Mucosa of descending colon (tissue), 3 donors: ENCODE results near the gene SLC26A6. TPM values are rescaled to one million over a fixed set of nuclear protein-coding genes. Genes with fewer than 3 reads are reported as not detected.

Experiments used
- ATAC-seq: fragments of 200-7000 bp; cut with Tn5 transposase; one replicate; pipeline ENCODE4 v1.9.1; 2020; ENCODE audit warnings: mild to moderate bottlenecking, moderate library complexity
- DNase-seq, 3 donors: peaks; one replicate each; pipeline ENCODE4 v3.0.0-alpha.2; 2020
- H3K36me3 ChIP-seq: fragments of 200-600 bp; one replicate; pipeline ENCODE4 v1.8.0; 2021; ENCODE audit warnings: low read depth, mild to moderate bottlenecking
- H3K4me1 ChIP-seq: fragments of 200-600 bp; one replicate; pipeline ENCODE4 v1.8.0; 2021; ENCODE audit warnings: low read depth, mild to moderate bottlenecking
- H3K4me3 ChIP-seq: fragments of 200-600 bp; one replicate; pipeline ENCODE4 v1.8.0; 2021; ENCODE audit warnings: mild to moderate bottlenecking
- H3K9me3 ChIP-seq: fragments of 200-600 bp; one replicate; pipeline ENCODE4 v1.8.0; 2021; ENCODE audit warnings: mild to moderate bottlenecking
- CTCF ChIP-seq: fragments of 200-600 bp; IDR thresholded peaks from one replicate; pipeline ENCODE4 v1.8.0; 2022; ENCODE audit warnings: antibody characterized with exemption, mild to moderate bottlenecking
- intact Hi-C, 2 donors: fragments of 100-400 bp; cut with DNase I in 1 of 2; cut with micrococcal nuclease in 1 of 2; formaldehyde crosslinking; loops; one replicate each; pipeline versions ENCODE4 v1.11.0 to v1.11.1; 2022; cut with DNase I, micrococcal nuclease
- total RNA-seq, 3 donors: library from RNA; stranded (reverse); fragmentation: NEBNext Ultra II Directional in 2 of 3; extraction: Animal tissue kit (Norgen Biotek cat#: 25700) in 2 of 3; gene quantifications; one replicate each; pipeline versions ENCODE4 v1.2.1 to v1.2.4, GENCODE V29; 2021 to 2023
- donor health status: DM: no; HTN: no; CAD: no; lungs with moderate emphysema.
- donor health status: DM: no; HTN: no; CAD: no.
- donor health status: DM: no; HTN: yes; CAD: no.

The SLC26A6 gene
- total RNA-seq, 3 donors from 2014 or later, result 78.6 to 161 (median 104) TPM

GRCh38 chr3:48612309-48612708 lies 23.0 kb downstream of the SLC26A6 start:
- TF ChIP-seq CTCF, result no peak
- intact Hi-C loops, result no loop called here
- DNase-seq (no peak), ATAC-seq (no peak)
- H3K9me3 ChIP-seq, result peaks cover 11% of the 10 kb centered on the region
- H3K36me3 ChIP-seq, result no peaks in the 10 kb centered on the region
- no peak overlapping the region for H3K4me3 ChIP-seq
- peaks cover 6% of the 10 kb centered on the region for H3K4me1 ChIP-seq

- peak; percentile 92 to 96 (median 94) for DNase-seq
- ATAC-seq, result peak; percentile 99
- H3K4me3 ChIP-seq, result peak within 1 kb of the TSS; percentile 89
- peak; percentile 61 for TF ChIP-seq CTCF
- intact Hi-C loops, result no loop called here
- no peaks in the 10 kb centered on the region for H3K9me3 ChIP-seq
- H3K4me1 ChIP-seq, result peaks cover 6% of the 10 kb centered on the region
- peaks cover 2% of the 10 kb centered on the region for H3K36me3 ChIP-seq
Observed at GRCh38 chr3:48609088-48610005, 25.9 kb downstream of the SLC26A6 start, which contains the start of gene UQCRC1. UQCRC1 (minus strand) TSS chr3:48609646; CDS start chr3:48609620, 26 bp downstream.

- ATAC-seq (no peak), DNase-seq (peak in 1 of 3 donors; percentile 55)
- Histone ChIP-seq H3K4me1 (peaks cover 6% of the 10 kb centered on the region), H3K9me3 (no peaks in the 10 kb centered on the region), H3K36me3 (peaks cover 13% of the 10 kb centered on the region), H3K4me3 (no peak overlapping the region)
- TF ChIP-seq CTCF, result no peak
- intact Hi-C loops, result no loop called here
Observed at GRCh38 chr3:48607519-48607918, 27.7 kb downstream of the SLC26A6 start.

- DNase-seq, result no peak
- H3K36me3 ChIP-seq, result peaks cover 37% of the 10 kb centered on the region
- no peak for TF ChIP-seq CTCF
- ATAC-seq, result no peak
- H3K4me1 ChIP-seq, result no peaks in the 10 kb centered on the region
- no peaks in the 10 kb centered on the region for H3K9me3 ChIP-seq
- no peak overlapping the region for H3K4me3 ChIP-seq
- intact Hi-C loops, result no loop called here
Observed at GRCh38 chr3:48601622-48601994, 33.7 kb downstream of the SLC26A6 start.

GRCh38 chr3:48600711-48601621 lies 34.3 kb downstream of the SLC26A6 start:
- no peak for ATAC-seq

More at GRCh38 chr3:48600711-48601621, 34.3 kb downstream of the SLC26A6 start:
- TF ChIP-seq CTCF, result no peak
- no peaks in the 10 kb centered on the region for H3K9me3 ChIP-seq
- DNase-seq, result no peak
- intact Hi-C loops, result no loop called here
- no peaks in the 10 kb centered on the region for H3K4me1 ChIP-seq
- H3K36me3 ChIP-seq, result peaks cover 37% of the 10 kb centered on the region
- H3K4me3 ChIP-seq, result no peak overlapping the region
